Fibroblast of lung (primary cell): ENCODE measurements around the gene AFAP1.

ENCODE experiments used
- CTCF ChIP-seq, 2 donors: IDR thresholded peaks in 1 of 2; conservative IDR thresholded peaks in 1 of 2; 1 replicate in 1 of 2; 2 replicates in 1 of 2; pipeline ENCODE4 v1.5.1; 2011 to 2012; ENCODE audit warnings: low read length in 2 of 2, control low read depth in 1 of 2, inconsistent platforms in 1 of 2, low read depth in 1 of 2, mild to moderate bottlenecking in 1 of 2
- EZH2 ChIP-seq: IDR thresholded peaks from 2 replicates; pipeline ENCODE4 v1.5.1; 2012; ENCODE audit warnings: low read length, control low read depth, mild to moderate bottlenecking; ENCODE audit errors: missing control alignments

GRCh38 chr4:7802093-7802726, 137.5 kb downstream of the AFAP1 start:
- TF ChIP-seq EZH2 = no peak
- TF ChIP-seq CTCF (conservative IDR thresholded peaks at IDR 0.05 in 1 of 2, IDR thresholded peaks at IDR 0.05 in 1 of 2; ENCODE audit: low read depth in 1 of 2, low read length in 2 of 2) = peak; percentile 86 to 96
